Measurements from ENCODE around the gene ENDOG. TPM values are rescaled to one million over a fixed set of nuclear protein-coding genes. Genes with fewer than 3 reads are reported as not detected.
A peak's percentile ranks its signal among the peaks of the same experiment; 100 is the strongest.
"Not testable (repeated sequence)": the region's sequence is repeated elsewhere in the genome, so short reads cannot be mapped to it uniquely, and the experiment has no call there.

The ENDOG gene
- total RNA-seq, 3 donors from 2014 or later: 30.2 to 56.1 (median 37.9) TPM

- ATAC-seq (no peak), DNase-seq (no peak)
- Histone ChIP-seq H3K4me1 (ENCODE audit: low read depth) (peaks cover 6% of the 10 kb centered on the region), H3K4me3 (no peak overlapping the region), H3K36me3 (ENCODE audit: low read depth) (no peaks in the 10 kb centered on the region), H3K9me3 (no peaks in the 10 kb centered on the region)
- intact Hi-C loops (cut with DNase I, micrococcal nuclease): loop anchor here (5.0 kb wide), 1 partner anchor 66 kb away; no protein-coding TSS in a partner anchor
- no peak for TF ChIP-seq CTCF (IDR thresholded peaks at IDR 0.05)
Observed at GRCh38 chr9:128860937-128861336, 42.6 kb downstream of the ENDOG start.

- DNase-seq (peak in 1 of 3 donors; percentile 13), ATAC-seq (no peak)
- Histone ChIP-seq H3K4me3 (no peak overlapping the region), H3K4me1 (ENCODE audit: low read depth) (peaks cover 6% of the 10 kb centered on the region), H3K36me3 (ENCODE audit: low read depth) (no peaks in the 10 kb centered on the region), H3K9me3 (no peaks in the 10 kb centered on the region)
- intact Hi-C loops (cut with DNase I, micrococcal nuclease): loop anchor here (5.0 kb wide), 1 partner anchor 66 kb away; no protein-coding TSS in a partner anchor
- TF ChIP-seq CTCF (IDR thresholded peaks at IDR 0.05): no peak
Observed at GRCh38 chr9:128861501-128861900, 43.2 kb downstream of the ENDOG start.

- ATAC-seq (peak; percentile 67), DNase-seq (peak; percentile 43 to 56 (median 51))
- no peaks in the 10 kb centered on the region for H3K36me3 ChIP-seq (ENCODE audit: low read depth)
- H3K4me1 ChIP-seq (ENCODE audit: low read depth): peaks cover 6% of the 10 kb centered on the region
- H3K4me3 ChIP-seq: no peak overlapping the region
- TF ChIP-seq CTCF (IDR thresholded peaks at IDR 0.05): no peak
- intact Hi-C loops (cut with DNase I, micrococcal nuclease): loop anchor here (5.0 kb wide), 1 partner anchor 65 kb away; no protein-coding TSS in a partner anchor
- H3K9me3 ChIP-seq: no peaks in the 10 kb centered on the region
Observed at GRCh38 chr9:128862401-128862851, 44.1 kb downstream of the ENDOG start.

GRCh38 chr9:128863647-128864046 lies 45.3 kb downstream of the ENDOG start:
- ATAC-seq: peak; percentile 95
- peak; percentile 76 to 84 (median 84) for DNase-seq
- Histone ChIP-seq H3K9me3 (no peaks in the 10 kb centered on the region), H3K4me3 (no peak overlapping the region), H3K36me3 (ENCODE audit: low read depth) (no peaks in the 10 kb centered on the region), H3K4me1 (ENCODE audit: low read depth) (peaks cover 6% of the 10 kb centered on the region)
- intact Hi-C loops (cut with DNase I, micrococcal nuclease): loop anchor here (5.0 kb wide), 1 partner anchor 64 kb away; no protein-coding TSS in a partner anchor
- TF ChIP-seq CTCF (IDR thresholded peaks at IDR 0.05): peak; percentile 91

GRCh38 chr9:128870128-128870940 lies 52.0 kb downstream of the ENDOG start:
- H3K4me3 ChIP-seq: no peak overlapping the region
- intact Hi-C loops (cut with DNase I, micrococcal nuclease): no loop called here

GRCh38 chr9:128870941-128871265 lies 52.6 kb downstream of the ENDOG start:
- H3K4me3 ChIP-seq; DNase-seq; H3K4me1 ChIP-seq (ENCODE audit: low read depth); intact Hi-C loops (cut with DNase I, micrococcal nuclease); H3K36me3 ChIP-seq (ENCODE audit: low read depth); ATAC-seq; H3K9me3 ChIP-seq: not testable (repeated sequence)

More at GRCh38 chr9:128870128-128870940, 52.0 kb downstream of the ENDOG start:
- no peak for TF ChIP-seq CTCF (IDR thresholded peaks at IDR 0.05)
- Histone ChIP-seq H3K36me3 (ENCODE audit: low read depth) (no peaks in the 10 kb centered on the region), H3K9me3 (no peaks in the 10 kb centered on the region), H3K4me1 (ENCODE audit: low read depth) (no peaks in the 10 kb centered on the region)
- DNase-seq (no peak), ATAC-seq (no peak)
